Endometrial microvascular endothelial cells (primary cell): ENCODE data around the gene ZNF780A. TPM values are rescaled to one million over a fixed set of nuclear protein-coding genes. Genes with fewer than 3 reads are reported as not detected.
"Not testable (repeated sequence)": the region's sequence is repeated elsewhere in the genome, so short reads cannot be mapped to it uniquely, and the experiment has no call there.

Source experiments
- in situ Hi-C: cut with HindIII; loops from 2 replicates; pipeline ENCODE4 v1.10.0; 2017; ENCODE audit warnings: low sequenced_read_pairs, low pct_unique_long_range_greater_than_20kb; ENCODE audit errors: inconsistent ontology term
- total RNA-seq: library from RNA; depleted of rRNA; stranded (reverse); fragments of >200 nt; gene quantifications from one replicate; pipeline ENCODE4 v1.2.3, GENCODE V29; 2015; ENCODE audit errors: inconsistent ontology term

The ZNF780A gene
- total RNA-seq, 1 donor from 2014 or later = 15.1 TPM

DNA sequence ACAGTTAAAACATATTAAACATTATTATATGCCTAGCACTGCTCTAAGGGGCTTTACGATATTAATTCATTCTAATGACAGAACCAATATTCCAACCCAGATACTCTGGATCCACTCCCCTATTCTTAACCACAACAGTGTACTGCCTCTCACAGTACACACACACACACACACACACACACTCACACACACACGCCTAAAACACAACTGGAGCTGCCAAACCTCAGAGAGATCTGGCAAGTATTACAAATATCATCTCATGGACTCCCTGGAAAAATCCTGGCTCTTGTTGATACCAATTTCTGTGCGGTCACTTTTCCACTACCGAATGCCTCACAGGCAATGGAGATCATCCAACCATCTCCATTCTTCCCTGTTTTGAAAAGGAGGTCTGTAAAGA lies 1.3 kb downstream of the ZNF780A start:
- in situ Hi-C loops = no loop called here

DNA sequence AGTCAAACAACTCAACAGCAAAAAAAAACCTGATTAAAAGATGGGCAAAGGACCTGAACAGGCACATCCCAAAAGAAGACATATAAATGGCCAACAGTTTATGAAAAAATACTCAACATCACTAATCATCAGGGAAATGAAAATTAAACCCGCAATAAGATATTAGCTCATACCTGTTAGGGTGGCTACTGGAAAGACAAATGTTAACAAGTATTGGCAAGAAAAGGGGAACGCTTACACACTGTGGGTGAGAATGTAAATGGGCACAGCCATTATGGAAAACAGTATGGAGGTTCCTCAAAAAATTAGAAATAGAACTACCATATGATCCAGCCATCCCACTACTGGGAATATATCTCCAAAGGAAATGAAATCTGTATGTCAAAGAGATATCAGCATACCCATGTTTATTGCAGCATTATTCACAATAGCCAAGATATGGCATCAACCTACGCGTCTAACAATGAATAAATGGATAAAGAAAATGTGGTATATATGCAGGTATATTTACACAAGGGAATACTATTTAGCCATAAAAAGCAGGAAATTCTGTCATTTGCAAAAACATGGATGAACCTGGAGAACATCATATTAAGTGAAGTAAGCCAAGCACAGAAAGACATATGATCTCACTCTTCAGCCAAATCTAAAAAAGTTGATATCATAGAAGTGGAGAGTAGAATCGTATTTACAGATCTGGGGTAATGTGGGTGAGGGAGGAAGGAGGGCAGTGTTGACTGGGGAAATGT lies 2.3 kb downstream of the ZNF780A start:
- in situ Hi-C loops = no loop called here

DNA sequence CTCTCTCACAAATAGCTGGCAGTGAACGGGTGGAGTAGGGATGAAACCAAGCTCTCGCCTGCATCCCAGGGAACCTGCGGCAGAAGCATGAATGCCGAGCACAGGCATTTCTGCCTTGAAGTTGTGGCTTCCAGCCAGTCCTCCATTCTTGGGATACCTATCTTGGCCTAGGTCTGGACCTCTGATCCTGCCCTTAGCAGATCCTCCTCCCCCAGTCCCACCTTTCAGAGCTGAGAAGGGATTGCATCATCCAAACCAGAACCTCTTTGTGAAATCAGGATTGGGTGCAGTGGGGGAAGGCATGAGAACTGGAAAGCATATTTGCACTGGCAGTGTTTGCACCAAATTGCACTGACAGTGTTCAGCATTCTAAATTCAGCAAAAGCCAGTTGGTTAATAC lies 5.8 kb downstream of the ZNF780A start:
- in situ Hi-C loops = no loop called here

DNA sequence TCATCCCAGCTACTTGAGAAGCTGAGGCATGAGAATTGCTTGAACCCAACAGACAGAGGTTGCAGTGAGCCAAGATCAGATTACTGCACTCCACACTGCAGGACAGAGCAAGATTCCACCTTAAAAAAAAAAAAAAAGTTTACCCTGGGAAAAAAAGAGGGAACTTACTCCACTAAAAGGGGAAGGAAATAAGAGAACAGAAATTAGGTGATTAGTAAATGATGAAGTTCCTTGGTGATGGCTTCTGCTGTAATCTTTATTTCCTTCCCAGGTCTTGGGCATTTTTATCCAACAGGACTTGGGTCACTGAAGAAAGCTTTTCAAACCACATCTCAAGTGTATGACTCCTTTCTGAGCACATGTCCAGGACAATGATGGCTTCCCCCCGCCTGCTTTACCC lies 9.3 kb downstream of the ZNF780A start:
- in situ Hi-C loops = no loop called here

DNA sequence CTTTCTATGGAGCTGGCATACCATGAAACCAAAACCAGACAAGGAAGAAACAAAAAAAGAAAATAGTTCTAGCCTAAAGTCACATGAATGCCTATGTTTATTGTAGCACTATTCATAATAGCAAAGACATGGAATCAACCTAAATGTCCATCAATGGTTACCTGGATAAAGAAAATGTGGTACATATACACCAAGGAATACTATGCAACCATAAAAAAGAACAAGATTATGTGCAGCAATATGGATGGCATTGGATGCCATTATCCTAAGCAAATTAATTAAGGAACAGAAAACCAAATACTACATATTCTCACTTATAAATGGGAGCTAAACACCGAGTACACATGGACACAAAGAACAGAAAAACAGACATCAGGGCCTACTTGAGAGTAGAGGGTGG lies 10.5 kb downstream of the ZNF780A start:
- in situ Hi-C loops = no loop called here

DNA sequence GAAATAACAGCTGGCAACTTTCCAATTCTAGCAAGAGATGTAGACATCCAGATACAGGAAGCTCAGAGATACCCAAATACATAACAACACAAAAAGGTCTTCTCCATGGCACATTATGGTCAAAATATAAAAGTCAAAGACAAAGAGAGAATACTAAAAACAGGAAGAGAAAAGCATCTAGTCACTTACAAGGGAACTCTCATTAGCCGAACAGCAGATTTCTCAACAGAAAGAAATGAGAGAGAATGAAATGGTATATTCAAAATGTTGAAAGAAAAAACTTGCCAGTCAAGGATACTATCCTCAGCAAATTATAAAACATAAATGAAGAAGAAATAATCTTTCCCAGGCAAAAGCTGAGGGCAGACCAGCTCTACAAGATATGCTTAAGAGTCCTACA lies 12.4 kb downstream of the ZNF780A start:
- in situ Hi-C loops = no loop called here

DNA sequence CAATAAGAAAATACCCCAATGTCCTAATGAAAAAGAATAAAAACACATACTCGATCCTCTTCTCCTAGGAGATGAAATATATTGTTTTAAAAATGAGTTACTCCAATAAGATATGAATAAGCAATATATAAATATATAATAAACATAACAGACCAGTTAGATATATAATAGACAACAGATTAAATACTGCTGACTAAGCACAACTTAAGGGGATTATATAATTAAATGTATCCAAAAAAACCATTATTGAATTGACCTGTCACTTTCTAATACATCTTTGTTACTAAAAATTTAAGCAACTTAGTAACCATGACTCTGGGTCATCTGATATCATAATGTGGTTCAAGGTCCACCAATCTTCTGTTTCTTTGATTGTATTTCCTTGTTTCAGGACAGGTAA lies 20.7 kb downstream of the ZNF780A start:
- in situ Hi-C loops = no loop called here

DNA sequence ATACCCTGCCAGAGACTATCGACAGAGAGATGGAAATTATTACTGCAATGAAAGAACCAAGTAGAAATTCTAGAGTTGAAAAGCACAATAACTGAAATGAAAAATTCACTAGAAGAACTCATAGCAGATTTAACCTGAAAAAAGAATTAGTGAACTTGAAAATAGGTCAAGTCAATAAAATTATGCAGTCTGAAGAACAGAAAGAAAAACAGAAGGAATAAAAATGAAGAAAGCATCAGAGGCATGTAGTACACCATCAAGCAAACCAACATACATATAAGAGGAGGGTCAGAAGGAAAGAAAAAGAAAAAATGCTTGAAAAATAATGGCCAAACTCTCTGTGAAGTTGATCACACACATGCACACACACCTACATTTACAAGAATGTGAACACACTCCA lies 31.1 kb downstream of the ZNF780A start:
- in situ Hi-C loops = no loop called here

DNA sequence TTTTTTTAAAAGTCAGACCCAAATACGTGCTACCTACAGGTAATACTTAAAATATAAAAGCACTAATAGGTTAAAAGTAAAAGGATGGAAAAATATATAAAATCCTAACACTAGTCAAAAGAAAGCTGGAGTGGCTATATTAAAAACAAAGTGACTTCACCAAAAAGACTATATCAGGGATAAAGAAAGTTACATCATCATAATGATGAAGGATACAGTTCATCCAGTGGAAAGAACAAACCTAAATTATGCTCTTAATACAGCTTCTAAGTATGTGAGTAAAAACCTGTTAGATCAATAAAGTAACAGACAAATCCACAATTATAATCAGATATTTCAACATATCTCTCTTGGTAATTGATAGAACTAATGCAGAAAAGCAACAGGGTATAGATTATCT lies 33.6 kb downstream of the ZNF780A start:
- in situ Hi-C loops = no loop called here

DNA sequence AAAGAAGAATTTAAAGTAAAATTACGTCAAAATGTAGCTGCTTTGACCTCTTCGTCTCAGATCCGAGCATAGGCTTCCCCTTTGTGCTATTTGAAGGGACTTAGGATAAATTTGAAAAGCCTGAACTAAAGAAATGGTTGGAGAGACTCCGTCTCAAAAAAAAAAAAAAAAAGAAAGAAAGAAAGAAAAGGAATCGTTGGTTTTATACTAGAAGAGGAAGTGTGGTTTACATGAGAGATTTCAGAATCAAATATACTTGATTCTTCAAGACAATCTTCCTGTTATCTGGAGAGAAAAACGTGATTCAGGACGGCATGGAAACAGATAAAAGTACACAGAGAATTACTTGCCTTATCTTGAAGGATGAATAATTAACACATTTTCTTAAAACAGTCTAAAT lies 34.2 kb downstream of the ZNF780A start:
- in situ Hi-C loops = no loop called here

DNA sequence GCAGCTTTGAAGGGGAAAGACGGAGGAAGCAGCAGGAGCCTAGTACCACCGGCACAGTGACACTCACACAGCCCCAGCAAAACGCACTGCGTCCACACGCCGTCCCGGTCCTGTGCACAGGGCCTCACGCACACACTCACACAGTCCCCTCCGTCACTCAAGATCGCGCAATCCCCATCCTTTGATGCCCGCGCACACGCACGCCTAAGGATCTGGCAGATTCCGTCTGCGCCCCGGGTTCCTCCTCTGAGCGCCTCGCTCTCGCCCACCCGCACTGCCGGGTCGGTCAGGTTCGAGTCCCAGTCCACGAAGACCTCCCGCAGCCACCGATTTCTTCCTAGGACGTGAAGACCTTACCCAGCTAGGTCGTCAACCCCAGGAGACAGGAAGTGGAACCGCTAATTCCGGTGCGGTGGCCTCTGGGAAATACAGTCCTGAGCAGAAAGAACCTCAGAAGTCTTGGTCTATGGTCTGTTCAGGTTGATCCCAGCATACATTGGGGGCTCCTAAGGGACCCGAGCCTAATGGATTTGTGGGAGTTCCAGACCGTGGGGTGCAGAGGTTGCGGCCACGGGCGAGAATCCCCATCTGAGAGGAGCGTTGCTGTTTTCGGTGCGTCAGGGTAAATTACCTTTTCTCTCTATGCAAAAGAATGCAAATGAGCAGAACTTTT lies 34.8 kb downstream of the ZNF780A start, which contains the start of gene ZNF780B:
ZNF780B (minus strand) TSS at position 400 of the 673 bp plus-strand sequence. CDS start 5,899 bp downstream, outside the sequence.
- in situ Hi-C loops = no loop called here

DNA sequence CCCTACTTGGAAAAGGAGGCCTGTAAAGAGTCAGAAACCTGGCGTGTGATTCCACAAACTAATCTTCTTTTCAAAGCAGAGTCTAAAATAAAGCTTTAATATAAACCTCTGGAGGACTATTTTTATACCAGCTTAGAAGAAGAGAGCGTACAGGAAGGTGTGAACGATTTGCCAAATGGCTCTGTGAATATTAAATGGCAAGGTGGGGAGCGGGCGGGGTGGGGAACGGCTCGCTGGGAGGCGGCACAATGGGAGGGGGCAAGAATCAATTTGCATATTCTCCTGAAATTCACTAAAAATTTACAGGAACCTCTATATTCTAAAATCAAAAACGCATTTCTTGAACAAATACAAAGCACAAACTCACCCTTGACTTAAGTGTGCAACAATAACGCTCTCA lies 35.7 kb downstream of the ZNF780A start:
- in situ Hi-C loops = no loop called here

DNA sequence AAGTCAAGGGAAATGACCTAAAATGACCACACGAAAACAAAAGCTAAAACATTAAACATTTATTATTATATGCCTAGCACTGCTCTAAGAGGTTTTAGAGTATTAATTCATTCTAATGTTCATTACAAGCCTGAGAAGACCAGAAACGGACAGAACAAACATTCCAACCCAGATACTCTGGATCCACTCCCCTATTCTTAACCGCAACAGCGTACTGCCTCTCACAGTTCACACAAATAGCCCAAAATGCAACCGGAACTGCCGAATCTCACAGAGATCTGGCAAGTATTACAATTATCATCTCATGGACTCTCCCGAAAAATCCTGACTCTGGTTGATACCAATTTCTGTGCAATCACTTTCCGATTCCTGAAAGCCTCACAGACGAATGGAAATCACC lies 36.1 kb downstream of the ZNF780A start:
- in situ Hi-C loops = no loop called here

DNA sequence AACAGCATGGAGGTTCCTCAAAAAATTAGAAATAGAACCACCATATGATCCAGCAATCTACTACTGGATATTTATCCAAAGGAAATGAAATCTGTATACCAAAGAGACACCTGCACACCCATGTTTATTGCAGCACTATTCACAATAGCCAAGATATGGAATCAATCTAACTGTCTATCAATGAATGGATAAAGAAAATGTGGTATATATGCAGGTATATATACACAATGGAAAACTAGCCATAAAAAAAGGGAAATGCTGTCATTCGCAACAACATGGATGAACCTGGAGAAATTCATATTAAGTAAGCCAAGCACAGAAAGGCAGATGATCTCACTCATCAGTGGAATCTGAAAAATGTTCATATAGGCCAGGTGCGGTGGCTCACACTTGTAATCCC lies 37.3 kb downstream of the ZNF780A start:
- in situ Hi-C loops = no loop called here

DNA sequence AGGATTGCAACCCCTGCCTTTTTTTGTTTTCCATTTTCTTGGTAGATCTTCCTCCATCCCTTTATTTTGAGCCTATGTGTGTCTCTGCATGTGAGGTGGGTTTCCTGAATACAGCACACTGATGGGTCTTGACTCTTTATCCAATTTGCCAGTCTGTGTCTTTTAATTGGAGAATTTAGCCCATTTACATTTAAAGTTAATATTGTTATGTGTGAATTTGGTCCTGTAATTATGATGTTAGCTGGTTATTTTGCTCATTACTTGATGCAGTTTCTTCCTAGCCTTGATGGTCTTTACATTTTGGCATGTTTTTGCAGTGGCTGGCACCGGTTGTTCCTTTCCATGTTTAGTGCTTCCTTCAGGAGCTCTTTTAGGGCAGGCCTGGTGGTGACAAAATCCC lies 49.0 kb downstream of the ZNF780A start:
- in situ Hi-C loops = not testable (repeated sequence)

DNA sequence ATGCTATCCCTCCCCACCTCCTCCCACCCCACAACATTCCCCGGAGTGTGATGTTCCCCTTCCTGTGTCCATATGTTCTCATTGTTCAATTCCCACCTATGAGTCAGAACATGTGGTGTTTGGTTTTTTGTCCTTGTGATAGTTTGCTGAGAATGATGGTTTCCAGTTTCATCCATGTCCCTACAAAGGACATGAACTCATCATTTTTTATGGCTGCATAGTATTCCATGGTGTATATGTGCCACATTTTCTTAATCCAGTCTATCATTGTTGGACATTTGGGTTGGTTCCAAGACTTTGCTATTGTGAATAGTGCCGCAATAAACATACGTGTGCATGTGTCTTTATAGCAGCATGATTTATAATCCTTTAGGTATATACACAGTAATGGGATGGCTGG lies 52.7 kb downstream of the ZNF780A start:
- in situ Hi-C loops = not testable (repeated sequence)

DNA sequence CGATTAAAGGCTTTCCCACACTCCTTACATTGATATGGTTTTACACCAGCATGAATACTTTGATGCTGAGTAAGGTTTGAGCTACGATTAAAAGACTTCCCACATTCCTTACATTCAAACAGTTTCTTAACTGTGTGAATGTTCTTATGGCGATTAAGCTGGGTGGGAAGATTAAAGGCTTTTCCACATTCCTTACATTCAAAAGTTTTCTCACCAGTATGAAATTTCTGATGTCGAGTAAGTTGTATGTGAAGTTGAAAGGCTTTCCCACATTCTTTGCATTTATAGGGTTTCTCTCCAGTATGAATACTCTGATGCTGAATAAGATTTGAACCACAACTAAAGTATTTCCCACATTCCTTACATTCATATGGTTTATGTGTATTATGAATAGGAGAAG lies 54.7 kb downstream of the ZNF780A start:
- in situ Hi-C loops = no loop called here

DNA sequence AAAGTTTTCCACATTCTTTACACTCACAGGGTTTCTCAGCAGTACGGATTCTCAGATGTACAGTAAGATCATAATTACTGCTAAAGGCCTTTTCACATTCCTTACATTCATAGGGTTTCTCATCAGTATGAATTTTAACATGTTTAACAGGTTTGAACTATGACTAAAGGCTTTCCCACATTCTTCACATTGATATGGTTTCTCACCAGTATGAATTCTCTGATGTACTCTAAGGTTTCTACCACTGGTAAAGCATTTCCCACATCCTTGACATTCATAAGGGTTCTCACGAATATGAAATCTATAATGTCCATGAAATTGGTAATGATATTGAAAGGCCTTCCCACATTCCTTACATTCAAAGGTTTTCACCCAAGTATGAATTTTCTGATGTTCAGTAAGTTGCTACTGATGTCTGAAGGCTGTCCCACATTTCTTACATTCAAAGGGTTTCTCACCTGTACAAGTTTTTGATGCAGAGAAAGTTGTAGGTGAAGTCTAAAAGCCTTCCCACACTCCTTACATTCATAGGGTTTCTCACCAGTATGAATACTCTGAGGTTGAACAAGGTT lies 56.7 kb downstream of the ZNF780A start:
- in situ Hi-C loops = no loop called here

DNA sequence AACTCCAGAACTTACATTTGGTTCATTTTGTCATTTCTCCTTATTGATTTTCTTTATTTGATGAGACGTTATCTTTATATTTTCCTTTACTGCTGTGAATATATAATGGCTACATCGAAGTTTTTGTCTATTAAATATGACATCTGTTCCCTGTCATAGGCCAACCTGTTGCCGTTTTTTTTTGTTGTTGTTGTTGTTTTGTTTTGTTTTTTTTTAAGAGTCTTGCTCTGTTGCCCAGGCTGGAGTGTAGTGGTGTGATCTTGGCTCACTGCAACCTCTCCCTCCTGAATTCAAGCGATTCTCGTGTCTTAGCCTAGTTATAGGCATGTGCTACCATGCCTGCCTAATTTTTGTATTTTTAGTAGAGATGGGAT lies 64.2 kb downstream of the ZNF780A start:
- in situ Hi-C loops = no loop called here

DNA sequence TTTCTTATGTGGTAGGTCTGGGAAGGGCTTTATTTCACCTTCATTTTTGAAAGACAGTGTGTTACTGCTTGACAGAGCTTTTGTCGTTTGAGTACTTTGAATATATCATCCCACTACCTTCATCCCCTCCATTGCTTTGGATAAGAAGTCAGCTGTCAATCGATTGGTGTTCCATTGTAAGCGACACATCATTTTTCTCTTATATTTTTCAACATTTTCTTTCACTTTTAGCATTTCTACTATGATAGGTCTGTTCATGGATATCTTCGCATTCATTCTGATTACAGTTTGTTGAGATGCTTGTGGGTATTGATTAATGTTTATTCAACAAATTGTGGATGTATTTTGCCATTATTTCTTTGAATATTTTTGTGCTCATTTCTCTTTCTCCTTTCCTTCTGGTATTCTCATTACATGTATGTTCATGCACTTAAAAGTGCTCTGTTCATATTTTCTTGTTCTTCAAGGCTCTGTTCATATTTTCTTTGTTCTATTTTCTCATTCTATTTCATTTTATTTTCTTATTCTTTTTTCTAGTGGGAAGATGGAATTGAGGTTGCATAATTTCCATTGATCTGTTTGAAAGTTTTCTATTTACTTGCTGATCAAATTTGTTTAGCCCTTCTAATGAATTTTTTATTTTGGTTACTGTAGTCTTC lies 64.7 kb downstream of the ZNF780A start:
- in situ Hi-C loops = no loop called here
